Measurements from ENCODE around the gene MRPL43. TPM values are rescaled to one million over a fixed set of nuclear protein-coding genes. Genes with fewer than 3 reads are reported as not detected.

MRPL43 gene
- total and polyA plus RNA-seq, 2 experiments from 2014 or later: 60.4 to 126 TPM

- TF ChIP-seq ZNF462 (CRISPR knock-in tag; IDR thresholded peaks at IDR 0.05) (no peak), EZH2 (IDR thresholded peaks at IDR 0.05; ENCODE audit: low read depth, unreplicated experiment) (no peak), CREB1 (CRISPR knock-in tag; IDR thresholded peaks at IDR 0.05; ENCODE audit: low read depth) (no peak), CTCF (conservative IDR thresholded peaks at IDR 0.05; ENCODE audit: low read depth in 2 of 2) (no peak)
Observed at GRCh38 chr10:101000915-101001658, 13.8 kb upstream of the MRPL43 start (continued).
